ENCODE measurements around the gene SH3BGRL.
A peak's percentile ranks its signal among the peaks of the same experiment; 100 is the strongest.

The SH3BGRL gene

GRCh38 chrX:81278616-81279015 is 76.7 kb downstream of the SH3BGRL start:
- no peak for TF ChIP-seq CTCF (IDR thresholded peaks at IDR 0.05; ENCODE audit: low read depth, low read length)

GRCh38 chrX:81280148-81280547 is 78.2 kb downstream of the SH3BGRL start:
- no peak for TF ChIP-seq CTCF (IDR thresholded peaks at IDR 0.05; ENCODE audit: low read depth, low read length)
- peak in 1 of 2 donors; percentile 11 for DNase-seq (ENCODE audit: low read depth in 2 of 2)
- H3K4me3 ChIP-seq (replicated peaks in 1 of 2; ENCODE audit: low read depth in 2 of 2, low read length in 2 of 2), result no peak overlapping the region

More at GRCh38 chrX:81278616-81279015, 76.7 kb downstream of the SH3BGRL start:
- no peak for DNase-seq (ENCODE audit: low read depth in 2 of 2)
- no peak overlapping the region for H3K4me3 ChIP-seq (replicated peaks in 1 of 2; ENCODE audit: low read depth in 2 of 2, low read length in 2 of 2)

GRCh38 chrX:81286075-81286474 is 84.2 kb downstream of the SH3BGRL start:
- H3K4me3 ChIP-seq (replicated peaks in 1 of 2; ENCODE audit: low read depth in 2 of 2, low read length in 2 of 2), result no peak overlapping the region
- no peak for TF ChIP-seq CTCF (IDR thresholded peaks at IDR 0.05; ENCODE audit: low read depth, low read length)
- no peak for DNase-seq (ENCODE audit: low read depth in 2 of 2)

GRCh38 chrX:81286608-81287007 is 84.7 kb downstream of the SH3BGRL start:
- no peak for TF ChIP-seq CTCF (IDR thresholded peaks at IDR 0.05; ENCODE audit: low read depth, low read length)
- no peak for DNase-seq (ENCODE audit: low read depth in 2 of 2)
- no peak overlapping the region for H3K4me3 ChIP-seq (replicated peaks in 1 of 2; ENCODE audit: low read depth in 2 of 2, low read length in 2 of 2)

GRCh38 chrX:81291996-81292395 is 90.1 kb downstream of the SH3BGRL start:
- no peak for DNase-seq (ENCODE audit: low read depth in 2 of 2)
- TF ChIP-seq CTCF (IDR thresholded peaks at IDR 0.05; ENCODE audit: low read depth, low read length), result no peak
- no peak overlapping the region for H3K4me3 ChIP-seq (replicated peaks in 1 of 2; ENCODE audit: low read depth in 2 of 2, low read length in 2 of 2)

GRCh38 chrX:81294101-81294500 is 92.2 kb downstream of the SH3BGRL start:
- H3K4me3 ChIP-seq (replicated peaks in 1 of 2; ENCODE audit: low read depth in 2 of 2, low read length in 2 of 2), result no peak overlapping the region
- DNase-seq (ENCODE audit: low read depth in 2 of 2), result no peak
- no peak for TF ChIP-seq CTCF (IDR thresholded peaks at IDR 0.05; ENCODE audit: low read depth, low read length)

- peak in 1 of 2 donors; percentile 5 for DNase-seq (ENCODE audit: low read depth in 2 of 2)
- no peak overlapping the region for H3K4me3 ChIP-seq (replicated peaks in 1 of 2; ENCODE audit: low read depth in 2 of 2, low read length in 2 of 2)
- no peak for TF ChIP-seq CTCF (IDR thresholded peaks at IDR 0.05; ENCODE audit: low read depth, low read length)
Observed at GRCh38 chrX:81301877-81302276, 100.0 kb downstream of the SH3BGRL start.
